Measurements from ENCODE around the gene CPS1. TPM values are rescaled to one million over a fixed set of nuclear protein-coding genes. Genes with fewer than 3 reads are reported as not detected.

Gene CPS1
- polyA plus RNA-seq, 3 donors: 2.5 to 4.7 (median 3.2) TPM

DNA sequence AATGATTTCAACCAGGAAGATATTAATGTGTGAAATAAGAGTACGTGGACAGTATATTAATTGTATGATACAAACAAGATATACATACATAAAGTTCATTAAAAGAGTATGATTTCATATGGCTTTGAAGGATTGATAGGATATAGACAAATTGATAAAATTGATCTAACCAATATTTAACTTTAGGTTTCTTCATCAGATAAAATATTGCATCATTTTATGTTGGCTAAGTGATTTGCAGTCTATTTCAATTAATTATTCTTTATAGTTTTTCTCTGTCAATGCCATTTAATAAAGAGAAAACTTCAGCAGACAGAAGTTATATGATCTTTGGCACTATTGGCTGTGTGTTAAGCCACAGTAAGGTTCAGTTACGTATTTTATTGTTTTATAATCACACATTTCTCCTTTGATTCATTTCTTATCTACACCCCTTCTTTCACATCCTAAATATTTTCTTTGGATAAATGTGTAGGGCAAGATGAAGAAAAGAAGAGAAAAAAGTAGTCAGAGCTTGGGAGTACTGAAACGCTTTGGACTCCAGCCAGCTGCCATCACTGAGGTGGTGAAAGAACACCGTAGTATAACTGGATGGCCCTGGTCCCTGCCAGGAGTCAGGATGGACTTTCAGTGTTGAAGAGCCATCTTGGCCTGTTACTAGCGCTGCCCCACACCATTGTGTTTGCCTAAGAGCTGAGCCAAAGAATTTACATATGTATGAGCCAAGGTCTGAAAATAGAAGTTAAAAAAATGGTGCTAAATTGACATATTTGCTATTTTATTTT is 9.8 kb upstream of the CPS1 start:
- no peak for DNase-seq

DNA sequence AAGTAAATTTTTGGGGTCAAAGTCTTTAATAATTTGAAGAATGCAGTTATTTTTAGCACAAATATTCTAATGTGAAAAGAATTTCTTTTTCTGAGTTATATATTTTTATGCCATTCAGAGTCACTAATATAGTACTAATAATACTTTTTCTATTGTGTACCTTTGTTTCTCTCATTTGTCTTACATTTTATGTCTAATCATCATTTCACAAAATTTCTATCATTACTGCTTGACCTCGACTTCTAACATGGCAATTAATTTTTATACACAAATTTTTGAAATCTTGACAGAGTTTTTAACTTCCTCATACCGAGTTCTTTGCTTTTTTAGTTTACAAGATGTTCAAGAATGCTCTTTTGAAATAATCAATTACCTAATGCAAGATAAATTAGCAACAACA is 8.4 kb upstream of the CPS1 start:
- DNase-seq: no peak

DNA sequence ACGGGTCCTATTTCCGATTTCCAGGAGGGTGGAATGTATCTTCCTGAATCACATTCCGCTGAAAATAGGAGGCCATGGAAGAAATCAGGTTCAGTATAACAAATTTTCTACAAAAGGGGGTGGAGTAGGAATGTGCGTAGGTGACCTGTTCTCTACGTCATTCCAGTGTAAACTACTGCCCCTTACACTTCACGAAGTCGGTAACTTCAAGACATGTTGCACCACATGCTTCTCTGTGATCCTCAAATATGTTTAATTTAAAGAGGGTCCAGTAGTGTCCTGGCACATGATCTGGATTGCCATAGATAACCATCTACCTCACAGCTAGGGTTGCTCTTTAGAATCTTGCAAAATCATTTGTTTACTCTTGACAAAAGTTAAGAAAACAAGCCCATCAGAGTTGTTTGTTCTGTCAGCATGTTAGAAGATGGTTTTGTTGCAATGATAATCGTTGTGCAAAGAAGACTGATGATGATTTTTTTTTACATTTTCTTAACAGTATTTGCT is 7.5 kb upstream of the CPS1 start:
- DNase-seq: no peak

DNA sequence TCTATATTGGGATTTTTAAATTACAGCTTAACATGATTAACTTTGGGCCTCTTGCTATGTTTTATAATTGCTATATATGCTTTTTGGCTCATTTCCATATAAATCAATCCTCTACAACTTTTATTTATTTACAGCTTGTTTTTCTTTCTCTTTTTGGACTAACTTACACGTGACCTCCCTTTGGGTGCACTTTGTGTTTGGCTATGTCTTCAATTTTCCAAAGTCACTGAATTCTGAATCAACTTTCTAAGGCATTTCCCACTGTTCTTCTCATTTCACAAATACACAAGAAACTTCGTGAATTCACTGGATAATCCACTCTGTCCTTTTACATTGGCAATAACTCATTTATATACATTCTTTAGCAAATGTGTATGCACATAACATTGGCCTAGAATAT is 5.4 kb upstream of the CPS1 start:
- no peak for DNase-seq

DNA sequence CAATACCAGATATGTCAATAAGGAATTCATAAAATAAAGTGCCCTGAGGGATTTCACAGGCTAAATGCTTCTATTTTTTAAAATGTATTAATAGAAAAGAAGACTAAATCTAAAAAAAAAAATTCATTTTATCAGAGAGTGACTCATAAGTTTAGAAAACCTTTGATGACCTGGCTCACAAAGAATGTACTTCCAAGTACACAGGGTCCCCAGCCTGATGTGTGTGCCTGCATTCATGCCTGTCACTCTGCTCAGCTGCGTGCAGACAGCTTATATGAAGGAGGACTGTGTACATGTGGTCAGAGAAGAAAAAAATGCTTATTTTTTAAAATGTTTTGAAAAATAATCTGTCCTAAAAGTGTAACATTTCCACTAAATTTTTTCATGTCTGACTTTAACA is 3.0 kb upstream of the CPS1 start:
- no peak for DNase-seq

DNA sequence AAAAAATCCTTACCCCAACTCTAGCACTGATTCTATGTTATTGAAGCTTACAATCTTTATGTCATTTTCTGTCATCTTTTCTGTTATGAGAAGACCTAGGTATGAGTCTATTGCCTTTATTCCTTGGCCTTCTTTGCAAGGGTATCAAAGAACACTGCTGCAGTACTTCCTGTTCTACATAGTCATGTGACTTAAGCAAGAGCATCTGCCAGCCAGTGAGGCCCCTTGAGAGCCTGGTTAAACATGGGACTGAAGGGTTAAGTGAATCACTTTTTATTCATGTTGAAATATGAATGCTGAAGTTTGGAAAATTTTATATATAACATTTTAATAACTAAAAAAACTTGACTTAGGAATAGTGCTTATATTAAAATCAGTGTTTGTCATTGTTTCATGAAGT is 844 bp upstream of the CPS1 start:
- no peak for DNase-seq

DNA sequence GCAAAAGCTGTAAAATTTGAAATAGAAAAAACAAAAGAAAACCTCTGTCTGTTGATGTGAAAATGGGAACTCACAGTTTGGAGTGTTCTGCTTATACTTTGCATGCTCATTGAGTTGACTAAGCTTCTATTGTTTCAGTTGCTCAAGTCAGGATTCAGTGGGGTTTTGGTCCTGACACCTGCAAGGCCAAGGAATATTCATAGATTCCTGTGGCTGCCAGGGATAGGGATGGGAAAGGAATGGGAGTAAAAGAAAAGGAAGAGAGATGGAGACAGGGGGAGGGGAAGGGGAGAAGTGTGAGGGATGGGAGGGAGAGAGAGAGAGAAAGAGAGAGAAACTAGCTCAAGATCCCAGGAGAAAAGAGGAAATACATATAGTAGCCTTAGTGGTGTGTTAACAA is 1.3 kb downstream of the CPS1 start:
- no peak for DNase-seq

DNA sequence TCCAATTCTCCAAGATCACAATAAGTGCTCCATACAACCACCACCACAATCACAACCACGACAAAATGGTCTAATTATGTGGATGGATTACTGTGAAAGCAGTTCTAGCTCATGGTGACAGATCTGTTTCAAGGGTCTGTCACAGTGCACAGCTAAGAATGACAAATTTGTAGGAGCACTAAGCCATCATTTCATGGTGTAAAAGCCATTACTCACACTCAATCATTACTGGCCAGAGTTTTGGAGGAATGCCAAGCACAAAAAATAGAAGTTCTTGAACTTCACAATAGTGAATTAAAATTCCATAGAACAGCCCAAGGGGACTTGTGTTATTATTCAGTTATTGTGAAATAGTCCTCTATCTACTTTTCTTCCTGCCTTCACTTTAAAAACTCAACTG is 2.3 kb downstream of the CPS1 start:
- no peak for DNase-seq

DNA sequence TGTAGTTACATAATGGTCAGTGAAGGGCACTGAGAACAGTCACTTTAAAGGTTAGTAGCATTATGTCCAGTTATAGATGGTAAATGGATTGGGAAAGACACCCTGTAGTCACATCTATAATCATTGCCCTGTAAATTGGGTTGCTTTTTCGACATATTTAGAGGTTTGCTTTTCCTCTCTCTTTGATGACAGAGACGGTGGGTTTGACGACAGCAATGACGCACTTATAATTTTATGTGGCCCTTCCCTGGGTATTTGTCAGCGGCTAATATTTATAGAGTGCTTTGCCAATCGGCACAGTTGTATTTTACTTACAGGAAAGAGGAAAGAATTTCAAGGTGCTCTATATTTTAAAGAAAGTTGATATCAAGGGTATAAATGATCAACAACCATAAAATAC is 2.8 kb downstream of the CPS1 start:
- no peak for DNase-seq

DNA sequence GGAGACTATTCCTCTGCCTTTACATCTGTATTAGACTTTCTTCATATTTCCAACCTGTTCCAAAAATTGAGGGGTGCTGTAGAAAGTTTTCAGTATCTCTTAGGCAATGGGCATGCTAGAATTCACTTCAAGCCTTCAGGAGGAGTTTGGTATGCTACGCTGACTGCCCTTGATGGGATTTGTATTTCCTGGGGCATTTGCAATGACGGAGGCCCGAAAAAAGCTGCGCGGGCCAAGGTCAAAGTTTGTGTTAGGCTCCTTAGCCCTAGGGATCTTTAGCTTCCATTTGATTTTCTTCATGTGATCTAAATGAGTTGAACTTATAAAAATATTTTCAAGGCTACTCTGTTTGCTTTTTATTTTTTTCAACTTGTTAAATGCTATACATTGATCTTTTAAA is 5.1 kb downstream of the CPS1 start:
- DNase-seq: no peak

DNA sequence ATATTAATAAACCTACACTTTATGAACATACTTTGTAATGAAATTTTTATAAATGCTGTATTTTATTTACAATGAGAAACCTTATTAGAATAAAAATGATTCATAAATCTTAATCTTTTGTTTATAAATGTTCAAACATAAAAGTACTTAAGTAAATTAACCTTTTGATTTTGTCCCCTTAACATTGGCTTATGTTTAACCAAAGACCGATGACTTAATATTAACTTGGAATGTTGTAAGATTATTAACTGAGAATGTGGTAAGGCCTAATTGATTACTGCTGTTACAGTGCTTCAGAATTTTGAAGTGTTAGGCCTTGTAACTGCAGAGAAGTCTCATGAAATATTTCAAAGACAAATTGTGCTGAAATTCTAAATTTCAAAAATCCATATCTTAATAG is 5.7 kb downstream of the CPS1 start:
- no peak for DNase-seq

DNA sequence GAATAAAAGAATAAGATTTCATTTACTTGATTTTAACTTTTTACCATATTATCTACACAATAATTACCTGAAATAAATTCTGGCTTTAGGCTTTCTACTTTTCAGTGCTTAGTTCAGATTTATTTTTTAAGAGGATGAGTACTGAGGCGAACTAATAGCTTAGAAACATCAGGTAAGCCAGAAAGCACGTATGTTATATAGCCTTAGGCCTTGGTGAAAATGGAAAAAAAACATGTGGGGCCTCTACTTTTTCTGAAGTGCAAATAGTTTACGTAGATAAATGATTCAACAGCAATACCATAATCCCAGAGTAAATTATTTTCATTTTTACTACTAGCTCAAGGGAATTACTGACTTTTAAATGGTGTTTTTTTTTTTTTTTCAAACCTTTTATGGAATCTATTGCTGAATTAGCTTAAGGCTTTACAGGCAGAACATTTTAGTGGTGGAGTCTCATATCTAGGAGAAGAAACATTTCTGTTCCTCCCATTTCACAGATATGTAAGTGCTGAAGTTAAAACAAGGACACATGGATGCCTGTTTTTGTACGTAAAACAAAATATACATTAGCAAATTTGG is 6.2 kb downstream of the CPS1 start:
- no peak for DNase-seq

DNA sequence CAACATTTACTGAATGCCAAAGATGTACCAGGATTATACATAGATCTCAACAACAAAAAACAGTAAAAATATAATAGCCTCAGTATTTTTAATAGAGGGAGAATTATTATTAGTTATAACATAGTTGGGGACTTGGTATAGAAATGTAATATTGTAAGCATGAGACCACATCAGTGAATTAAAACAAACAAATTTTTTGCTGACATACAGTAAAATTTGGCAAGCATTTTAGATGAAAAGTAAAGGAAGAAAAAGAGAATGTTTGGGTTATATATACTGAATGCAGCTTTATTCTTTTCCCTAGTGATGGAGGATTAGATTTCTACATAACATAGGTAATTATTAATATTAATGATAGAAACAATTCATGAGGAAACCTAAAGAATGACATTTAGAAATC is 10.9 kb downstream of the CPS1 start:
- no peak for DNase-seq

DNA sequence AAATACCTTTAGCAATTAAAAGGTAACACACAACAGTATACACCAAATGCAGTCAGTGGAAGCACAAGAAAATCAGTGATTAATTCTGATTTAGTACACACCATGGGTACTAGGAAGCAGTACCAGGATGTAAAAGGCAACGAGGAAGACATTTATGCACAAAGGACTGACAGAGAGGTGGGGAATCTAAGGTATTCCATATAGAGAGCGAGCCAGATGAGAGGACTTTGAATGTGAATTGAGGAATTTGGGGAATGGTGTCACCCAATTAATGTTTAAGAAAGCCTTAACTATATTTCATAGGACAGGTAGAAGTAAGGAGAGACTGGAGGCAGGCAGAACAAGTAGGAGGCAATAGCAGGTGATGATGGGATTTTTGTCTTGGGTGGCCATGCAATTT is 11.7 kb downstream of the CPS1 start:
- no peak for DNase-seq

DNA sequence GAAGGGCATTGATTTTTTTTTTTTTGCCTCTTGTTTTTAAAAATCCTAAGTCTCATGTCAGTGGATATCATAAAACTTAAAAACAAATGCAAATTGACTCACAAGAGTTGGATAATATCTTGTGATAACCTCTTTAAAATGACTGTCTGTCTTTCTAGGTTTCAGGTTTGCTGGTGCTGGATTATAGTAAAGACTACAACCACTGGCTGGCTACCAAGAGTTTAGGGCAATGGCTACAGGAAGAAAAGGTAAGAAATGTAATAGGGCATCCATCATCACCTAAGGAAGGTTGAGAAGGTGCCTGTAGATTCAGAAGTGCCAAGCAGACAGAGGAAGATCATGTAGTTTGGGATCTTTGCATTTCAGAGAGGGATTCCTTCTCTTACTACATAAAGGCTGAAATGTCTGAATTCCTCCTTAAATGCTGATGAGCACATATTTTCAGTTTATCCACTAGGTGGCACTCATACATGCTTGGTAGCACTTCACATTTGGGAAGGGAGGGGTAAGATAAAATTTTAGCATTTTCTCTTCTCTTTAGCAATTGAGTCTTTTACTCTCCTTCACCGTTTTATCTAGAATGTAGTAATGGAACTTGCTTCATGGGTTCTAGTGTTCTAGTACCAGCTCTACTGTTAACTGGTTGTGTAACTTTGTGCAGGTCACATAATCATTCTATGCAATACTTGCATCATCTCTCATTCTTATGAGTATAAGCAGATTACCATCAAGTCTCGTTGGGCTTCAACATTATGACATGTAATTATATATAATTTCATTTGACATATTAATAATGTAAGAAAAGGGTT is 21.1 kb downstream of the CPS1 start:
- no peak for DNase-seq

DNA sequence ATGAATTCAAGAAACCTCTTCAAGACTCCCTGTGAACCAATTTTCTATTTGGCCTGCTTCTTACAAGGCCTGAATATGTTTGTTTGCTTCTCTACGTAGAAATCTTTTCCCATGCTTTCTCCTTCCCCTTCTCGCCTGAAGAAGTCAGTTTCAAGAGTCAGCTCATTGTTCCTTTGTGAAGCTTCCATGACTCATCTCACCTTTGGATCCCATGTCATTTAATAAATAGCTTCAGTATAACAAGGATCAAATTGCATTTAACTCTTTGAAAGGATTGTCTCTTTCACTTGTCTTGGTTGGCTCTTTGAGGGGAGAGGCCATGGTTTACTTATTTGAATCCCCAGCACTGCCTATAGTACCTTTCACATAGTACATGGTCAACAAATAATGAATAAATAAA is 28.4 kb downstream of the CPS1 start:
- DNase-seq: no peak

DNA sequence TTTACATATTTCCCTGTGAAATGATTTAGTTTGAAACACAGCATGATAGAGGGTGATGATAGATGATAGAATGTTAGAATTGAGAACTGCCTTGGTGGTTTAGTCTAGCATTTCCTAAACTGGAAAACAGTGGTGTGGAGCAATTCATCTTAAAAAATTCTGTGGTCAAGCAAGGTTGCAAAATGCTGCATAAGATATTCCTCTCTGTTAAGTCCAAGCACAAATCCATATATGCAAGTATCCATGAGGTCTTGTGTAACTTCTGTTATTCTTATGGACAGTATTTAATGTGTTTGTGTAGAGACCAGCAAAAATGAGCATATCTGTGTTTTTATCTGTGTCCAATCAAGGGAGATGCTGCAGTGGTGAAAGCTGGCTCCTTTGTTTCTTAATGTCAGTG is 30.0 kb downstream of the CPS1 start:
- no peak for DNase-seq

DNA sequence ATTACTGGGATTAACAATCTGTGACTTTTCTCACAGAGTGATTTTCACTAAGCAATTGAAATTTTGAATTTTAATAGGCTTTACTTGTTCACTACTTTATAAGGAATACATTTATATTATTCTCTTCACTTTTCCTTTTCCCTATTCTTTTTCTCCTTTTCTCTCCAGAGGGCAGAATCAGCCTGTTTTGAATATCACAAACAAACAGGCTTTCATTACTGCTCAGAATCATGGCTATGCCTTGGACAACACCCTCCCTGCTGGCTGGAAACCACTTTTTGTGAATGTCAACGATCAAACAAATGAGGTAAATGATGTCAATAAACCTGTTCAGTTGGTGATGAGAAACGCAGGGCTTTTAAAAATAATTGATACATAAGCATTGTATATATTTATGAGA is 35.3 kb downstream of the CPS1 start:
- DNase-seq: no peak

DNA sequence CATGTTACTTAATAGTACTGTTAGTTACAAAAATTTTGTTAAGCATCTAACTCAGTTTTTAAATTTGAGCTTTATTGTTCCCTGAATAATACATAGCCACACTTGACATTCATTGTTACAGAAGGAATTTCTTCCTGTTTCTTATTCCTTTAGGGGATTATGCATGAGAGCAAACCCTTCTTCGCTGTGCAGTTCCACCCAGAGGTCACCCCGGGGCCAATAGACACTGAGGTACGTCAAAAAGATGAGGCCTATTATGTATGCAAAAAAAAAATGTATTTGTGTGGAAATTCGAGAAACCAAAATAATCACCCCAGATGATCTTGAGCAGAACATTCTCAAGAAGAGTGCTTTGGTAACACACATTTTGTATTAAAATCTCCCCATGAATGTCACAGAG is 36.3 kb downstream of the CPS1 start:
- no peak for DNase-seq

DNA sequence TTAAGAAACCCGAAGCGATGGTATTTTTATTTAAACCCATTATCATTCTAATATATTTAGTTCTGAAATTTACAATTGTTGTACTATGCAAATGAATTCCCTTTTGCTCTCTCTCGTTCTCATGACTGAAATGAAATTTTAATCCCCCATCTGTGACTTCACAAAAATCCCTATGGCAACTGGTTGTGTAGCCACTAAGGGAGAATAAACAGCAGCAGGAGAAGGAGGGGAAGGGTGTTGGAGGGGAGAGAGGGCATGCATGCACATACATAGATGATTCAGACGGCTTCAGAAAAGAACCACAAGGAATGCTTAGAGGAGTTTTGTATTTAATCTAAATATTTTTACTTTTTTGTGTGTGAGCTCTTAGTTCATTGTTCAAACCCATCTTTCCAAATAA is 36.8 kb downstream of the CPS1 start:
- DNase-seq: no peak

DNA sequence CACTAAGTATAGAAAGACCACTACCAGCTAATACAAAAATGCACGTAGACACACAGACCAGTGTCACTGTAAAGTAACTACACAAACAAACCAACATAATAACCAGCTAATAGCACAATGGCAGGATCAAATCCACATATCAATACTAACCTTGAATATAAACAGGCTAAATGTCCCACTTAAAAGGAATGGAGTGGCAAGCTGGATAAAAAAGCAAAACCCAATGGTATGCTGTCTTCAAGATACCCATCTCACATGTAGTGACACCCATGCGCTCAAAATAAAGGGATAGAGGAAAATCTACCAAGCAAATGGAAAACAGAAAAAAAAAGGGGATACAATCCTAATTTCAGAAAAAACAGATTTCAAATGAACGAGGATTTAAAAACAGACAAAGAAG is 41.8 kb downstream of the CPS1 start:
- no peak for DNase-seq

DNA sequence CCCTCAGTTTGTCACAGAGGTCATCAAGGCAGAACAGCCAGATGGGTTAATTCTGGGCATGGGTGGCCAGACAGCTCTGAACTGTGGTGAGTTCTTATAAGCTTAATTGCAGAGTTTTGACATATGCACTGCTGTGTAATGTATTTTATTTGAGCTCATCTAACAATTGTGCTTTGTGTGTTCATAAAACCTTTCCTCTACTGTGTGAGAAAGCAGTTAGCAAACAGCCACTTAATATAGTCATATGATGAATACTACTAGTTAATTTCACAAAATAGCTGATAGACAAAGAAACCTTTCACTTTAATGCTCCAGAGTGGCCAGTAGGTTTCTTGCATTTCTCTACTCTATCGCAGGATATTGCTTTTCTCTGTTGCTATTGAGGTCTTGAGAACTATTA is 43.1 kb downstream of the CPS1 start:
- no peak for DNase-seq

DNA sequence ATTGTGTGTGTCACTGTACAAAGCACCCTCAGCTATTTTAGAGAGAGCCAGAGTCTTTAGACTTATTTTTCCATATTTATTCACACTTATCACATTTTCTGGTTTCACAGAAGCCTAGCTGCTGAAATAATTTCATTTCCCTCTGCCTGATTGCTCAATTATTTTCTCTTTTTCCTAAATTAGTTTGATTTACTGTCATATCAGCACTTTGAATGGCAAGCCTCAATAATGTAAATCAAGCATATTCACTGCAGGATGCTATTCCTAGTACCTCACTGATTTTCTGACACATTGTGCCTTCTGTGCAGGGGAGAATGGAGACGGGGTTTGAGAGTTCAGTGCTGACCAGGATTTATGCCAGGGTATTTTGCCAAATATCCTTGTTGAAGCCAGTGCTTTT is 48.3 kb downstream of the CPS1 start:
- no peak for DNase-seq
